Measurements from ENCODE around the gene SIL1.
A peak's percentile ranks its signal among the peaks of the same experiment; 100 is the strongest.
"Not testable (repeated sequence)": the region's sequence is repeated elsewhere in the genome, so short reads cannot be mapped to it uniquely, and the experiment has no call there.

SIL1 gene

GRCh38 chr5:139138809-139139208 lies 59.4 kb downstream of the SIL1 start:
- no peak for DNase-seq

GRCh38 chr5:139138109-139138508 lies 60.1 kb downstream of the SIL1 start:
- DNase-seq: no peak

DNA sequence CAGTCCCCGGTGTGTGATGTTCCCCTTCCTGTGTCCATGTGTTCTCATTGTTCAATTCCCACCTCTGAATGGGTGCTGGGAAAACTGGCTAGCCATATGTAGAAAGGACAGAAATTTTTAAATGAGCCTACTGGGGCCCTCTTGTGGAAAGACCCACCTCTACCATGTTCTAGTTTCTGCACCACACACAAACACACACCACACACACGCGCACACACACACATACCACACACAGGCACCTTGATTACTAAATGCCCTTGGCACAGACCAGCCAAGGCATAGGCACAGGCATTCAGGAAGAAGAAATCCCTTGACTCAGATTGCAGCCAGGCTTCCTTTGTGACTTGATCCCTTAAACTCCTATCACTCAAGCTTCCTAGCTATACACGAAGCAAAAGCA lies 60.5 kb downstream of the SIL1 start:
- peak; percentile 12 to 13 for DNase-seq

DNA sequence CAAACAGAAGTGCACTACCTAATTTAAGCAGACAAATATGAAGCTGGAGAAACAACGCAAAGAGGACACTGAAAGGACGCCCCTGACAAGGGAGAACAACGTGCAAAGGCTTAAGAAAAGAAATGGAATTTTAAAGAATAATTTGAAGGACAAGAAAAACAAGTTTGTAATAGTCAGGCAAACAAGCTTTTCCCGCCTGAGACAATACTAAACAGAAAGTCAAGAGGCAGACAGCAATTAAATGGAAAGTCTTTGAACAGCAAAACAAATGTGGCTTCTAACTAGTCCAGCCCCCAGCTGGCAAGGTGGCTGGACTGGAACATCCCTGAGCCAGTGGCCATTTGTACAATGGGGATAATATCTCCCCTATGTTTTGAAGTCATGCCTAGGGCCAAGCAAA lies 63.3 kb downstream of the SIL1 start:
- no peak for DNase-seq

- no peak for DNase-seq
These were observed 64.9 kb downstream of the SIL1 start for GRCh38 chr5:139133282-139133681.

GRCh38 chr5:139132515-139132914 lies 65.7 kb downstream of the SIL1 start:
- DNase-seq: no peak

DNA sequence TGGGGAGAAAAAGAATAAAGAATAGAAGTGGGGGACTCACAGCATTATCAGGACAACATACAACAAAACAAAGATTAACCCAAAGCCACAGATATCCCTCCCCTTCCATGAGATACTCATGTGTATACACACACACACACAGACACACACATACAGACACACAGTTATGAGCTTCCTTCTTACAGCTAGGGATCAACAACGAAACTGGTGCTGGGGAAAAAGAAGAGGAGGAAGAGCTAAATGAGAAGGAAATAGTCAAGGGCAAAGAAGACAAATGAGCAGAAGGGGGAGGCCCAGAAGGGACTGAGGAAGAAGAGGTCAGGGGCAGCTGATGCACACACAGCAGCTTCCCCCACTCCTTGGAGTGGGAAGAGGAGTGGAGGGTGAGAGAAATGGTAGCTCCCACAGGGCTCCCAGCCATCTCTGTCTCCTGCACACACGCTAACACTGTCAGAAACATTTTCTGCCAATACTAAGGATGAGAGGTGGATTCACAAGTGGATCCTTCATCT lies 66.2 kb downstream of the SIL1 start:
- DNase-seq: peak; percentile 29 to 58

DNA sequence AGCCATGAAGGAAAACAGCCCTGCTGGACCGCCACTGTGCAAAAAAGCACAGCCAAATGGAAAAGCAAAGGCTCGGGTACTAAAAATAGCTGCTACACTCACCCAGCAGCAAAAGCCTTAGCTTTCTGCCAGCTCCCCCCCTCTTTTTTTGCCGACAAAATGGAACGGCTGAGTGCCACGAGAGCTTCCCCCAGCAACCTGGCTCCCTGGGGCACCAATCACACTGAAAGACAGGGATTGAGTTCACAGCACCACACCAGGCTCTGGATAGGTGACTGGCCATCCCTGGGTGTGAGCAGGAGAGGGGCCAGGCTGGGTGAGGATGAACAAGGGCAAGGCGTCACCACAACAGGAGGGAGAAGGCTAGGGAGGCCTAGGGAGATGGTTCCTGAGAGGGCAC lies 66.7 kb downstream of the SIL1 start:
- DNase-seq: no peak

- no peak for DNase-seq
These were observed 67.1 kb downstream of the SIL1 start for GRCh38 chr5:139131062-139131461.

DNA sequence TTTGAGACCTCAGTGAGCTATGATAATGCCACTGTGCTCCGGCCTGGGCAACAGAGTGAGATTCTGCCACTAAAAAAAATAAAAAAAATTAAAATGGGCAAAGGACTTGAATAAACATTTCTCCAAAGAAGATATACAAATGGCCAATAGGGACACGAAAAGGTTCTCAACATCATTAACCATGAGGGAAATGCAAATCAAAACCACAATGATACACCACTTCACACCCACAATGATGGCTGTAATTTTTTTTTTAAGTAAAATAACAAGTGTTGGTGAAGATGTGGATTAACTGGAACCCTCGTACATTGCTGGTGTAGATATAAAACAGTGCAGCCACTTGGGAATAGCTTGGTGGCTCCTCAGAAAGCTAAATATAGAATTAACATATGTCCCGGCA lies 68.0 kb downstream of the SIL1 start:
- DNase-seq: no peak

DNA sequence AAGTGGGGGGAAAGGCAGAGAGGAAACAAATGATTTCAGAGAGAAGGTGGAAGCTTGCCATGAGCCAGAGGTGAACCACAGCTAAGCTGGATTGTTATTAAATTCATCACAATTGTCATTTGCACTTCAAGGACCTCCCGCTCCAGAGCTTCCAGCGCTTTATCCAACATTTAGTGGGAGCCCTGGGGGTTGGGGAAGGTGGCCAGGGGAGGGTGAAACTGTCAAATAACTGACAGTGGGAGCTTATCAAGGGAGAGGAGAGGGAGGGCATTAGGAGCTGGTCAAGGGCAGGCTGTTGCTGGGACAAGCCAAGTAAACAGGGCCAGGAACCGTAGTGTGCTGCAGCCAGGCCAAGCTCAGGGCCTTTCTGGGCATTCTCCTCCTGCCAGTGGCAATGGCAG lies 71.5 kb downstream of the SIL1 start:
- no peak for DNase-seq

- no peak for DNase-seq
These were observed 72.2 kb downstream of the SIL1 start for GRCh38 chr5:139125991-139126390.

GRCh38 chr5:139124774-139125520 lies 73.2 kb downstream of the SIL1 start:
- no peak for DNase-seq

GRCh38 chr5:139121120-139121519 lies 77.0 kb downstream of the SIL1 start:
- no peak for DNase-seq

- DNase-seq: no peak
These were observed 77.6 kb downstream of the SIL1 start for GRCh38 chr5:139120521-139120920.

- no peak for DNase-seq
These were observed 79.4 kb downstream of the SIL1 start for GRCh38 chr5:139118804-139119203.

DNA sequence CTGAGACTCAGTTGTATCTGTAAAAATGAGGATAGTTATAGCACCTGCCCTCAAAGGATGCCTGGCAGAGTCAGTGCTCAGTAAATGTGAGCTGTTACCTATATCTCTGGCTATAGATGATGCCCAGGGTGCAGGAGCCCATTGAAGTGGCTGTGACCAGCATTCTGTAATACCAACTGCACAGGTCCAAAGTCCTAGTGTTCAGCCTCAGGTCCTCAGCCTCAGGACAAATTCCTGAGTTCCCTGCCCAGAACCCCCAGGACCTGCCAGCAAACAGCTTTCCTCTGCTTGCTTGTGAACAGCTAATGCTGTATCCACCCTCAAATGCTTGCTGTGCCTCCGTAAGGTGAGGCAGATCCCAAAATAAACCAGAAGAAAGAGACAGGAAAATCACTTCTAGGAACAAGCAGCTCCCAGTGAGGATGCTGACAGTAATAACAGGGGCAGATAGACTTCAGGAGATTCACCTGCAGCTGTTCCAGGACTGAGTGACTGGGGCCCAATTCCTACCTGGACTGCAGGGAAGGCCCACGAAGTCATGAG lies 80.8 kb downstream of the SIL1 start:
- DNase-seq: no peak

DNA sequence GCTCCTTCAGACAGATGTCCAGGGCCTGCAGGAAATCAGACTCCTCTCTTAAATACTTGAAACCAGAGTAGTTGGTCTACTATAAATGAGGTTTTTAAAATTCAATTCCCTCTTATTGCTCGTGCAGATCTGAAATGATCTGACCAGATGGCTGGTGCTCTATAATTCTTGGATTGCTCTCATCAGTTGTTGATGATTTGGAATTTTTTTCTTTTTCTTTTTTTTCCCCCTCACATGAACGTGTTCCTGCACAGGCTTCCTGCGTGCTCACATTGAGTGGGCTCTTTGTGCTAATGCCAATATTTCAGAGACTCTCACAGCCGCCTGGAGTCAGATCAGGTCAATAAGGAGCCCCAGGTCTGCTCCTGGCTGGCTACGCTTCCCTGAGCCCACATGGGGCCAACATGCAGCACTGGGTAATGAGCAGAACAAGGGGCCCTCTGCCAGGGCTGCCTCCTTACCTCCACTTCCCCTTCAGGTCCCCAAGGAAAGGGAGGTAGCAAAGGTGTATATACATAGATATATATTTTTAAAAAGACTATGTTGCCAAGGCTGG lies 82.0 kb downstream of the SIL1 start:
- DNase-seq: no peak

- no peak for DNase-seq
These were observed 84.3 kb downstream of the SIL1 start for GRCh38 chr5:139113892-139114291.

DNA sequence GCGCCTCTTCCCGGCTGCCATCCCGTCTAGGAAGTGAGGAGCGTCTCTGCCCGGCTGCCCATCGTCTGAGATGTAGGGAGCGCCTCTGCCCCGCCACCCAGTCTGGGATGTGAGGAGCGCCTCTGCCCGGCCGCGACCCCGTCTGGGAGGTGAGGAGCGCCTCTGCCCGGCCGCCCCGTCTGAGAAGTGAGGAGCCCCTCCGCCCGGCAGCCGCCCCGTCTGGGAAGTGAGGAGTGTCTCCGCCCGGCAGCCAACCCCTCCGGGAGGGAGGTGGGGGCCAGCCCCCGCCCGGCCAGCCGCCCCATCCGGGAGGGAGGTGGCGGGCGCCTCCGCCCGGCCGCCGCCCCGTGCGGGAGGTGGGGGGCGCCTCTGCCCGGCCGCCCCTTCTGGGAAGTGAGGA lies 85.8 kb downstream of the SIL1 start:
- DNase-seq: not testable (repeated sequence)

GRCh38 chr5:139110526-139111168 lies 87.5 kb downstream of the SIL1 start:
- DNase-seq: no peak

DNA sequence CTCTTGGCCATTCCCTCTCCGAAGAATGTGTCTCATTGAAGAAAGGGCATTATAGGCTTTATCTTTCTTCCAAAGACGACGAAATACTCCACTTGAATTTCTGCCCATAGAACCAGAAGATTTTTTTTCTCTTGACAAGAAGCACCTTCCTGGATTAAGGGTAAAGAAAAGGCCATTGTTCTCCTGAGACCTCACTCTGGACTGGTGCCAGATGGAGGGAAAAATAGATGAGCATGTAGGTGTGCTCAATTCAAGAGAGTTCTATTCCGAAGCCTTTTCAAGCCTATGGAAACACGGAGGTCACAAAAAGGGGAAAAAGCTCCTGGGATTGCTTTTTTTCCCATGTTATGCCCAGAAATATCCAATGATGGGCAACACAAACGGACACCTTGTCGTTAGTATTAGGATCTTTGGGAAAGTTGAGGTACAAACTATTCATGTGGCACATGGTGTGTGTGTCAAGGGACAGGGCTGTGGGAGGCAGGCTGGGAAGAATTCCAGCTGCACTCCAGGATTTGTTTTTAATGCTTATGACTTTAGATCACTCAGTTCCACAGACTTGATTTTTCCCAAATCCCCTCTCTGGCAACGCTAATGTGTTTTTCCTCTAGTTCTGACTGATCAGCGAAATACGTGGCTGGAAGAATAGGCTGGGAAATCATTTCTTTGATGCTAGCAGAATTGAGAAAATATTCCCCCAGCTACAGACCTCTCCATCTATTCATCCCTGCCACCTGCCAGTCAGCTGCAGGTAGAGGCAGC lies 89.9 kb downstream of the SIL1 start:
- DNase-seq: no peak

DNA sequence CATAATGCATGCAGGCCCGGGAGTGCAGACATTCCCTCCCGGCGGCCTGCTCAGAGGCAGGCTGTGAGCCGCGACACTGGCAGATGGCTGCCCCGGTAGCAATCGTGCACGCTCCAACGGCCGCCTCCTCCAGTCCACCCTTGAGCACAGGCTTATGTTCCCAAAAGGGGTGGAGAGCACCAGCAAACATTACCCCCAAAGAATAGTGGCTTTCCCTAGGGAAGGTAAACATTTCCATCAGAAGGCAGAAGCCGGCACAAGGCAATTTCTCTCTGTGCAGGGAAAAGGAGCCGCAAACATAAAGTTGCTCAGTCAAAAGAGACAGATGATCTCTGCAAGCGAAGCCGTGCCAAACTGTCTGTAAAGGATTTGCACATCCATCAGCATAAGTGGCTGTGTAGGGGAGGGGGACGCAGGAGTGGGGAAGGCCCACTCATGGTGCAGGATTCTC lies 92.5 kb downstream of the SIL1 start:
- no peak for DNase-seq
